WTC11 (cell line): ENCODE measurements around the gene SLC9A6.

Experiments
- AFF4 ChIP-seq: sonication (generic); formaldehyde crosslinking; IDR thresholded peaks from 2 replicates; pipeline ENCODE4 v1.8.1; 2023; ENCODE audit warnings: mild to moderate bottlenecking, missing genetic modification reagents, borderline replicate concordance
- AR ChIP-seq: fragments of 250-450 bp; sonication (Bioruptor Pico); IDR thresholded peaks from 2 replicates; pipeline ENCODE4 v1.9.0; 2021; ENCODE audit warnings: mild to moderate bottlenecking
- ATF1 ChIP-seq: sonication (generic); formaldehyde crosslinking; IDR thresholded peaks from 2 replicates; pipeline ENCODE4 v1.8.1; 2023; ENCODE audit warnings: mild to moderate bottlenecking, moderate library complexity, missing genetic modification reagents
- CREM ChIP-seq: sonication (generic); formaldehyde crosslinking; IDR thresholded peaks from 2 replicates; pipeline ENCODE4 v1.8.1; 2022; ENCODE audit warnings: mild to moderate bottlenecking, missing genetic modification reagents, moderate library complexity
- E2F1 ChIP-seq: sonication (generic); formaldehyde crosslinking; IDR thresholded peaks from 2 replicates; pipeline ENCODE4 v1.8.0; 2022; ENCODE audit warnings: mild to moderate bottlenecking, missing genetic modification reagents
- ELF4 ChIP-seq: sonication (generic); formaldehyde crosslinking; IDR thresholded peaks from 2 replicates; pipeline ENCODE4 v1.8.1; 2022; ENCODE audit warnings: low read depth, mild to moderate bottlenecking, moderate library complexity, missing genetic modification reagents
- GTF2I ChIP-seq: fragments of 250-450 bp; sonication (Bioruptor Pico); conservative IDR thresholded peaks from 2 replicates; pipeline ENCODE4 v1.4.0; 2021; ENCODE audit warnings: mild to moderate bottlenecking
- NFE2L1 ChIP-seq: sonication (generic); formaldehyde crosslinking; IDR thresholded peaks from 2 replicates; pipeline ENCODE4 v1.8.1; 2023; ENCODE audit warnings: missing genetic modification reagents
- PRDM15 ChIP-seq: sonication (generic); formaldehyde crosslinking; IDR thresholded peaks from 2 replicates; pipeline ENCODE4 v1.8.0; 2022; ENCODE audit warnings: missing genetic modification reagents
- SMAD4 ChIP-seq: sonication (generic); formaldehyde crosslinking; IDR thresholded peaks from 2 replicates; pipeline ENCODE4 v1.8.0; 2022; ENCODE audit warnings: mild to moderate bottlenecking, missing genetic modification reagents
- ZBTB21 ChIP-seq: sonication (generic); formaldehyde crosslinking; IDR thresholded peaks from 2 replicates; pipeline ENCODE4 v1.8.1; 2023; ENCODE audit warnings: mild to moderate bottlenecking, missing genetic modification reagents, borderline replicate concordance
- TF ChIP-seq, protein P1 (sequence below): fragments of 200-600 bp; IDR thresholded peaks from 2 replicates; pipeline ENCODE4 v1.8.0; 2022; ENCODE audit warnings: antibody characterized with exemption
- TF ChIP-seq, protein P2 (sequence below): sonication (generic); formaldehyde crosslinking; IDR thresholded peaks from 2 replicates; pipeline ENCODE4 v1.8.0; 2022; ENCODE audit warnings: mild to moderate bottlenecking, missing genetic modification reagents

GRCh38 chrX:135974279-135974856 is 10.9 kb upstream of the SLC9A6 start:
- TF ChIP-seq, protein P1, sequence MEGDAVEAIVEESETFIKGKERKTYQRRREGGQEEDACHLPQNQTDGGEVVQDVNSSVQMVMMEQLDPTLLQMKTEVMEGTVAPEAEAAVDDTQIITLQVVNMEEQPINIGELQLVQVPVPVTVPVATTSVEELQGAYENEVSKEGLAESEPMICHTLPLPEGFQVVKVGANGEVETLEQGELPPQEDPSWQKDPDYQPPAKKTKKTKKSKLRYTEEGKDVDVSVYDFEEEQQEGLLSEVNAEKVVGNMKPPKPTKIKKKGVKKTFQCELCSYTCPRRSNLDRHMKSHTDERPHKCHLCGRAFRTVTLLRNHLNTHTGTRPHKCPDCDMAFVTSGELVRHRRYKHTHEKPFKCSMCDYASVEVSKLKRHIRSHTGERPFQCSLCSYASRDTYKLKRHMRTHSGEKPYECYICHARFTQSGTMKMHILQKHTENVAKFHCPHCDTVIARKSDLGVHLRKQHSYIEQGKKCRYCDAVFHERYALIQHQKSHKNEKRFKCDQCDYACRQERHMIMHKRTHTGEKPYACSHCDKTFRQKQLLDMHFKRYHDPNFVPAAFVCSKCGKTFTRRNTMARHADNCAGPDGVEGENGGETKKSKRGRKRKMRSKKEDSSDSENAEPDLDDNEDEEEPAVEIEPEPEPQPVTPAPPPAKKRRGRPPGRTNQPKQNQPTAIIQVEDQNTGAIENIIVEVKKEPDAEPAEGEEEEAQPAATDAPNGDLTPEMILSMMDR: no peak
- TF ChIP-seq CREM (CRISPR knock-in tag) (no peak), E2F1 (CRISPR knock-in tag) (no peak), PRDM15 (no peak), AFF4 (CRISPR knock-in tag) (no peak), NFE2L1 (CRISPR knock-in tag) (no peak), ATF1 (CRISPR knock-in tag) (no peak), AR (CRISPR knock-in tag) (no peak), SMAD4 (CRISPR knock-in tag) (no peak), GTF2I (no peak), ELF4 (CRISPR knock-in tag) (no peak), ZBTB21 (CRISPR knock-in tag) (no peak)
- TF ChIP-seq, protein P2, sequence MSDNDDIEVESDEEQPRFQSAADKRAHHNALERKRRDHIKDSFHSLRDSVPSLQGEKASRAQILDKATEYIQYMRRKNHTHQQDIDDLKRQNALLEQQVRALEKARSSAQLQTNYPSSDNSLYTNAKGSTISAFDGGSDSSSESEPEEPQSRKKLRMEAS (CRISPR knock-in tag): no peak
